Neuronal stem cell (in vitro differentiated cells): ENCODE measurements around the gene TNFRSF25.

Experiments used
- DNase-seq: peaks from one replicate; pipeline ENCODE4 v3.0.0-alpha.2; 2013; ENCODE audit warnings: low spot score
- H2AFZ ChIP-seq: one replicate; pipeline ENCODE4 v1.6.1; 2013; ENCODE audit warnings: mild to moderate bottlenecking, low read length, inconsistent platforms
- H2AK5ac ChIP-seq: 2 replicates; pipeline ENCODE4 v1.6.1; 2013; ENCODE audit warnings: low read depth, mild to moderate bottlenecking, inconsistent platforms, low read length, moderate library complexity, mixed read lengths
- H2BK120ac ChIP-seq: 2 replicates; pipeline ENCODE4 v1.6.1; 2013; ENCODE audit warnings: low read depth, mild to moderate bottlenecking, inconsistent platforms, low read length, moderate library complexity, mixed read lengths
- H2BK12ac ChIP-seq: one replicate; pipeline ENCODE4 v1.6.1; 2013; ENCODE audit warnings: low read length, inconsistent platforms
- H2BK15ac ChIP-seq: 2 replicates; pipeline ENCODE4 v1.6.1; 2013; ENCODE audit warnings: mild to moderate bottlenecking, low read length, inconsistent platforms, mixed read lengths
- H2BK5ac ChIP-seq: one replicate; pipeline ENCODE4 v1.6.1; 2013; ENCODE audit warnings: inconsistent platforms, mild to moderate bottlenecking, low read length, moderate library complexity
- H3K14ac ChIP-seq: one replicate; pipeline ENCODE4 v1.6.1; 2013; ENCODE audit warnings: low read length, inconsistent platforms
- H3K18ac ChIP-seq: 2 replicates; pipeline ENCODE4 v1.6.1; 2013; ENCODE audit warnings: low read length, inconsistent platforms
- H3K23ac ChIP-seq: 2 replicates; pipeline ENCODE4 v1.6.1; 2013; ENCODE audit warnings: low read depth, mild to moderate bottlenecking, mixed read lengths, low read length, inconsistent platforms; ENCODE audit not compliant: poor library complexity
- H3K27ac ChIP-seq: replicated peaks from 3 replicates; pipeline ENCODE4 v1.5.1; 2013; ENCODE audit warnings: low read length, inconsistent platforms
- H3K27me3 ChIP-seq, 3 experiments: 2 replicates each; pipeline ENCODE4 v1.6.1; 2013; ENCODE audit warnings: low read length in 3 of 3, mild to moderate bottlenecking in 2 of 3, inconsistent platforms in 1 of 3, low read depth in 1 of 3, mixed read lengths in 1 of 3, moderate library complexity in 1 of 3; ENCODE audit not compliant: control insufficient read depth in 3 of 3, insufficient read depth in 3 of 3
- H3K36me3 ChIP-seq, 2 donors: replicated peaks in 1 of 2; 2 replicates each; pipeline ENCODE4 v1.6.1; 2013; ENCODE audit warnings: low read length in 2 of 2; ENCODE audit not compliant: control insufficient read depth in 2 of 2, insufficient read depth in 2 of 2
- H3K4ac ChIP-seq: 2 replicates; pipeline ENCODE4 v1.6.1; 2013; ENCODE audit warnings: inconsistent platforms, mild to moderate bottlenecking, low read length, moderate library complexity
- H3K4me1 ChIP-seq, 2 donors: 1 replicate in 1 of 2; 2 replicates in 1 of 2; pipeline ENCODE4 v1.6.1; 2013; ENCODE audit warnings: low read length in 2 of 2, low read depth in 1 of 2; ENCODE audit not compliant: control insufficient read depth in 2 of 2, insufficient read depth in 1 of 2
- H3K4me2 ChIP-seq: one replicate; pipeline ENCODE4 v1.6.1; 2013; ENCODE audit warnings: mild to moderate bottlenecking, low read length, inconsistent platforms; ENCODE audit not compliant: insufficient read depth, poor library complexity, severe bottlenecking
- H3K4me3 ChIP-seq, 2 donors: 2 replicates each; pipeline ENCODE4 v1.5.1; 2013; ENCODE audit warnings: low read length in 2 of 2, mild to moderate bottlenecking in 2 of 2, inconsistent platforms in 1 of 2, moderate library complexity in 1 of 2
- H3K79me1 ChIP-seq: one replicate; pipeline ENCODE4 v1.6.1; 2013; ENCODE audit warnings: low read depth, mild to moderate bottlenecking, inconsistent platforms, low read length, moderate library complexity
- H3K9ac ChIP-seq: one replicate; pipeline ENCODE4 v1.6.1; 2013; ENCODE audit warnings: mild to moderate bottlenecking, low read depth, low read length, inconsistent platforms; ENCODE audit not compliant: poor library complexity
- H3K9me3 ChIP-seq, 2 donors: replicated peaks in 1 of 2; 2 replicates each; pipeline versions ENCODE3 to v1.6.1; 2013; ENCODE audit warnings: low read length in 2 of 2, mild to moderate bottlenecking in 2 of 2, inconsistent platforms in 1 of 2, low read depth in 1 of 2, mixed read lengths in 1 of 2, moderate library complexity in 1 of 2; ENCODE audit not compliant: control insufficient read depth in 2 of 2, insufficient read depth in 1 of 2
- H4K8ac ChIP-seq: one replicate; pipeline ENCODE4 v1.6.1; 2013; ENCODE audit warnings: low read depth, mild to moderate bottlenecking, inconsistent platforms, low read length, moderate library complexity
- H4K91ac ChIP-seq: one replicate; pipeline ENCODE4 v1.6.1; 2013; ENCODE audit warnings: low read length, low read depth, mild to moderate bottlenecking, inconsistent platforms; ENCODE audit not compliant: poor library complexity
- WGBS, 2 donors: extraction: QIAGEN DNeasy Blood & Tissue Kit; methylation state at CpG; one replicate each; pipeline ENCODE4 v1.1.7; 2013; ENCODE audit warnings: missing lambda C conversion rate in 2 of 2, mixed read lengths in 1 of 2; ENCODE audit not compliant: insufficient read length in 2 of 2, insufficient replicate concordance in 1 of 2; ENCODE audit errors: extremely low coverage in 2 of 2; 5-methylcytosine and 5-hydroxymethylcytosine counted together

TNFRSF25 gene

GRCh38 chr1:6447818-6448748 lies 17.9 kb downstream of the TNFRSF25 start:
- H2BK15ac ChIP-seq, result peak overlapping the region; percentile 89
- H3K23ac ChIP-seq, result peak overlapping the region; percentile 89
- no peak overlapping the region for H3K27ac ChIP-seq
- H3K36me3 ChIP-seq, result no peaks in the 10 kb centered on the region
- no peaks in the 10 kb centered on the region for H3K79me1 ChIP-seq
- no peaks in the 10 kb centered on the region for H3K9me3 ChIP-seq
- H3K14ac ChIP-seq, result peak overlapping the region; percentile 38
- peaks cover 14 to 33% of the 10 kb centered on the region in 2 donors for H3K4me1 ChIP-seq
- peak overlapping the region; percentile 17 for H4K8ac ChIP-seq
- peak overlapping the region; percentile 13 for H2AK5ac ChIP-seq
- H4K91ac ChIP-seq, result no peak overlapping the region
- H3K9ac ChIP-seq, result peak overlapping the region; percentile 44
- DNase-seq, result no peak
- no CpG with 5 or more reads among the region's 68 CpGs for WGBS, 2 donors
- H3K18ac ChIP-seq, result peak overlapping the region; percentile 95
- peak overlapping the region; percentile 73 for H3K4me2 ChIP-seq
- H3K4ac ChIP-seq, result no peak overlapping the region
- H2AFZ ChIP-seq, result peak overlapping the region; percentile 96
- H2BK5ac ChIP-seq, result peak overlapping the region; percentile 24
- H2BK12ac ChIP-seq, result peak overlapping the region; percentile 58
- peak overlapping the region; percentile 42 to 59 for H3K4me3 ChIP-seq
- H2BK120ac ChIP-seq, result no peak overlapping the region
- H3K27me3 ChIP-seq, result peaks cover 0 to 64% (median 15%) of the 10 kb centered on the region in 3 experiments

- Histone ChIP-seq H3K4ac (no peak overlapping the region), H3K27me3 (peaks cover 0 to 64% (median 15%) of the 10 kb centered on the region in 3 experiments), H3K4me1 (peaks cover 14 to 33% of the 10 kb centered on the region in 2 donors), H2BK5ac (peak overlapping the region; percentile 26), H3K4me2 (peak overlapping the region; percentile 73), H3K18ac (peak overlapping the region; percentile 98), H3K23ac (peak overlapping the region; percentile 94), H3K27ac (no peak overlapping the region), H2BK120ac (no peak overlapping the region), H3K9ac (peak overlapping the region; percentile 72), H4K91ac (peak overlapping the region; percentile 38), H3K14ac (no peak overlapping the region), H3K9me3 (no peaks in the 10 kb centered on the region), H3K4me3 (peak overlapping the region; percentile 42 to 60), H2AFZ (peak overlapping the region; percentile 96), H3K36me3 (no peaks in the 10 kb centered on the region), H2BK12ac (no peak overlapping the region), H2AK5ac (peak overlapping the region; percentile 98), H4K8ac (no peak overlapping the region), H3K79me1 (no peaks in the 10 kb centered on the region), H2BK15ac (peak overlapping the region; percentile 89)
- no CpG with 5 or more reads among the region's 67 CpGs for WGBS, 2 donors
- DNase-seq, result peak; percentile 72
These were observed 18.8 kb downstream of the TNFRSF25 start for GRCh38 chr1:6447016-6447817.

GRCh38 chr1:6446665-6447015 lies 19.3 kb downstream of the TNFRSF25 start:
- no peak overlapping the region for H2BK120ac ChIP-seq
- no CpG with 5 or more reads among the region's 4 CpGs for WGBS, 2 donors
- H3K4ac ChIP-seq, result no peak overlapping the region
- peak overlapping the region; percentile 98 for H3K18ac ChIP-seq
- peak overlapping the region; percentile 87 for H2BK15ac ChIP-seq
- H3K4me1 ChIP-seq, result peaks cover 13 to 33% of the 10 kb centered on the region in 2 donors
- H3K14ac ChIP-seq, result no peak overlapping the region
- H3K79me1 ChIP-seq, result no peaks in the 10 kb centered on the region
- no peak overlapping the region for H2BK12ac ChIP-seq
- peak overlapping the region; percentile 94 for H3K23ac ChIP-seq
- peak overlapping the region; percentile 38 for H4K91ac ChIP-seq
- peak overlapping the region; percentile 98 for H2AK5ac ChIP-seq
- H3K36me3 ChIP-seq, result no peaks in the 10 kb centered on the region
- H3K4me3 ChIP-seq, result peak overlapping the region; percentile 42 to 60
- H3K9ac ChIP-seq, result peak overlapping the region; percentile 72
- H4K8ac ChIP-seq, result no peak overlapping the region
- H3K4me2 ChIP-seq, result peak overlapping the region; percentile 73
- no peaks in the 10 kb centered on the region for H3K9me3 ChIP-seq
- DNase-seq, result no peak
- H2AFZ ChIP-seq, result peak overlapping the region; percentile 96
- no peak overlapping the region for H3K27ac ChIP-seq
- peaks cover 0 to 69% (median 15%) of the 10 kb centered on the region in 3 experiments for H3K27me3 ChIP-seq
- peak overlapping the region; percentile 26 for H2BK5ac ChIP-seq
